Osteoblast (primary cell): Measurements from ENCODE around the gene TENT5C. TPM values are rescaled to one million over a fixed set of nuclear protein-coding genes. Genes with fewer than 3 reads are reported as not detected.

Source experiments
- DNase-seq: peaks from one replicate; pipeline ENCODE4 v3.0.0; 2011; ENCODE audit warnings: low spot score, mixed read lengths; ENCODE audit not compliant: insufficient read length; ENCODE audit errors: missing footprints
- H2AFZ ChIP-seq: 2 replicates; pipeline ENCODE4 v1.6.0; 2011; ENCODE audit warnings: mild to moderate bottlenecking, low read length
- H3K27ac ChIP-seq: 2 replicates; pipeline ENCODE4 v1.5.1; 2011; ENCODE audit warnings: mild to moderate bottlenecking, low read depth, low read length, moderate library complexity
- H3K27me3 ChIP-seq: 2 replicates; pipeline ENCODE4 v1.6.0; 2012; ENCODE audit warnings: mild to moderate bottlenecking, control low read depth, inconsistent platforms, low read length, moderate library complexity; ENCODE audit not compliant: insufficient read depth
- H3K36me3 ChIP-seq: 2 replicates; pipeline ENCODE4 v1.5.1; 2011; ENCODE audit warnings: mild to moderate bottlenecking, low read length, control low read depth, moderate library complexity; ENCODE audit not compliant: insufficient read depth
- H3K4me1 ChIP-seq: 2 replicates; pipeline ENCODE4 v1.5.1; 2011; ENCODE audit warnings: mild to moderate bottlenecking, low read length, control low read depth, moderate library complexity; ENCODE audit not compliant: insufficient read depth
- H3K4me2 ChIP-seq: 2 replicates; pipeline ENCODE4 v1.6.0; 2011; ENCODE audit warnings: mild to moderate bottlenecking, low read length; ENCODE audit not compliant: insufficient read depth
- H3K4me3 ChIP-seq: fragments of 200-600 bp; sonication (generic); 3 replicates; pipeline ENCODE4 v1.5.1; 2012; ENCODE audit warnings: mild to moderate bottlenecking, low read length, inconsistent platforms; ENCODE audit not compliant: insufficient read depth
- H3K79me2 ChIP-seq: 2 replicates; pipeline ENCODE4 v1.6.0; 2012; ENCODE audit warnings: mild to moderate bottlenecking, low read length, control low read depth, inconsistent platforms; ENCODE audit not compliant: insufficient read depth
- H3K9me3 ChIP-seq: 2 replicates; pipeline ENCODE4 v1.5.1; 2011; ENCODE audit warnings: low read depth, low read length, control low read depth
- H4K20me1 ChIP-seq: 2 replicates; pipeline ENCODE4 v1.6.0; 2012; ENCODE audit warnings: mild to moderate bottlenecking, low read length, control low read depth; ENCODE audit not compliant: insufficient read depth
- CTCF ChIP-seq: IDR thresholded peaks from 2 replicates; pipeline ENCODE4 v1.5.1; 2011; ENCODE audit warnings: mild to moderate bottlenecking, low read depth, low read length, moderate library complexity; ENCODE audit errors: extremely low read depth
- total RNA-seq: library from RNA; depleted of rRNA; stranded (reverse); fragments of >200 nt; gene quantifications from 2 replicates; pipeline ENCODE4 v1.2.3, GENCODE V29; 2012

Gene TENT5C
- total RNA-seq, 1 donor, result 0.36 TPM

DNA sequence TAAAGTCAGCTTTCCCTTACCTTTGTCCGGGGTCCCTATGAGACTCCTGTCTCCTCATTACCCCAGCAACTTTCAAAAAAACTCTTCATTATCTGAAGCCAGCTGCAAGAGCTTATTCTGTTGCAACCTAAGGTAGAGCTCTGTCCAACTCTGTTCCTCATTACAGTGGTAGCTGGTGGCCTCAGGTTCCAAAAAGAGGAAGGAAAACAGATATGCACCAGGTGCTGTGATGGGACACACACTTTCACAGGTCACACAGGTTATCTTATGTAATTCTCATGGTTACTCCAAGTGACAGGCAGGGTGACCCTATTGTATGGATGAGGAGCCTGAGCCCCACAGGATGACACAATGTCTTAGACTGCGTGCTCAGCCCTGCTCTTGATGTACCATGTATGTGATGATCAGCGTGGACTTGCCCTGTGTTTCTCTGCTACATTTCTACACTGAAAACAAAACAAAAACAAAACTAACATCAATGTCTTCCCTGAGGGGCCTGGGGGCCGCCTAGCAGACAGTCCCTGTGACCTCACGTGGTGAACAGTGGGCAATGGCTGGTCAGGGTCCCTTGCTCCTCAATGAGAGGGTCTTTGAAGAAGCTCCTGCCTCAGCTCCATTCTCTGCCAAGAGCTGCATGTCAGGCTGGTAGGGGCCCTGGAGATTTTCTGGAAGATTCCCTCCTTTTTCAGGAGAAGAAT is 9.7 kb upstream of the TENT5C start:
- Histone ChIP-seq H3K4me2 (no peak overlapping the region), H3K27me3 (peaks cover 25% of the 10 kb centered on the region), H3K27ac (no peak overlapping the region), H2AFZ (no peak overlapping the region), H4K20me1 (no peaks in the 10 kb centered on the region), H3K36me3 (no peaks in the 10 kb centered on the region), H3K4me1 (peaks cover 8% of the 10 kb centered on the region), H3K9me3 (no peaks in the 10 kb centered on the region), H3K79me2 (no peaks in the 10 kb centered on the region), H3K4me3 (no peak overlapping the region)
- DNase-seq, result peak; percentile 35
- no peak for TF ChIP-seq CTCF

GRCh38 chr1:117598489-117598888 is 7.4 kb upstream of the TENT5C start:
- Histone ChIP-seq H4K20me1 (no peaks in the 10 kb centered on the region), H3K27me3 (peaks cover 18% of the 10 kb centered on the region)

GRCh38 chr1:117599286-117600221 is 6.3 kb upstream of the TENT5C start:
- H3K27ac ChIP-seq, result no peak overlapping the region
- H3K4me3 ChIP-seq, result no peak overlapping the region
- H3K36me3 ChIP-seq, result no peaks in the 10 kb centered on the region
- H2AFZ ChIP-seq, result no peak overlapping the region
- DNase-seq, result no peak
- H3K79me2 ChIP-seq, result no peaks in the 10 kb centered on the region
- H3K4me1 ChIP-seq, result peaks cover 8% of the 10 kb centered on the region
- no peak overlapping the region for H3K4me2 ChIP-seq
- H3K27me3 ChIP-seq, result peaks cover 28% of the 10 kb centered on the region
- H3K9me3 ChIP-seq, result no peaks in the 10 kb centered on the region
- H4K20me1 ChIP-seq, result no peaks in the 10 kb centered on the region
- no peak for TF ChIP-seq CTCF

More at GRCh38 chr1:117598489-117598888, 7.4 kb upstream of the TENT5C start:
- TF ChIP-seq CTCF, result no peak
- DNase-seq, result peak; percentile 42
- Histone ChIP-seq H3K4me2 (no peak overlapping the region), H3K9me3 (no peaks in the 10 kb centered on the region), H3K27ac (no peak overlapping the region), H2AFZ (no peak overlapping the region), H3K79me2 (no peaks in the 10 kb centered on the region), H3K36me3 (no peaks in the 10 kb centered on the region), H3K4me1 (peaks cover 8% of the 10 kb centered on the region), H3K4me3 (no peak overlapping the region)
